ENCODE measurements around the gene PAEP. TPM values are rescaled to one million over a fixed set of nuclear protein-coding genes. Genes with fewer than 3 reads are reported as not detected.
"Not testable (repeated sequence)": the region's sequence is repeated elsewhere in the genome, so short reads cannot be mapped to it uniquely, and the experiment has no call there.

The PAEP gene
- total and polyA plus RNA-seq, 3 donors from 2014 or later, result 2.5 TPM; not detected in 2

- Histone ChIP-seq H3K27me3 (no peaks in the 10 kb centered on the region), H3K9me3 (no peaks in the 10 kb centered on the region), H3K4me3 (no peak overlapping the region), H3K27ac (no peak overlapping the region), H3K4me1 (no peaks in the 10 kb centered on the region), H3K36me3 (ENCODE audit: low read depth, missing control alignments) (no peaks in the 10 kb centered on the region)
- DNase-seq, result no peak
- 91 to 98% methylated on average over 3 of the region's 3 CpGs for WGBS, 2 donors
- TF ChIP-seq POLR2A (IDR thresholded peaks at IDR 0.05) (no peak), CTCF (IDR thresholded peaks at IDR 0.05) (no peak)
- intact Hi-C loops (cut with DNase I; ENCODE audit: low total_unique reads), result no loop called here
Observed at GRCh38 chr9:135533113-135533512, 28.4 kb upstream of the PAEP start.

GRCh38 chr9:135533674-135534073 is 27.9 kb upstream of the PAEP start:
- TF ChIP-seq POLR2A (IDR thresholded peaks at IDR 0.05) (no peak), CTCF (IDR thresholded peaks at IDR 0.05) (no peak)
- Histone ChIP-seq H3K9me3 (no peaks in the 10 kb centered on the region), H3K4me3 (no peak overlapping the region), H3K4me1 (no peaks in the 10 kb centered on the region), H3K27ac (no peak overlapping the region), H3K36me3 (ENCODE audit: low read depth, missing control alignments) (no peaks in the 10 kb centered on the region), H3K27me3 (no peaks in the 10 kb centered on the region)
- intact Hi-C loops (cut with DNase I; ENCODE audit: low total_unique reads), result no loop called here
- no peak for DNase-seq
- 90 to 93% methylated on average over 12 of the region's 12 CpGs for WGBS, 2 donors

- H3K9me3 ChIP-seq; DNase-seq; intact Hi-C loops (cut with DNase I; ENCODE audit: low total_unique reads); H3K4me3 ChIP-seq; H3K27ac ChIP-seq; H3K36me3 ChIP-seq (ENCODE audit: low read depth, missing control alignments); H3K4me1 ChIP-seq; H3K27me3 ChIP-seq: not testable (repeated sequence)
- 47 to 57% methylated on average over 9 to 10 of the region's 10 CpGs for WGBS, 2 donors
Observed at GRCh38 chr9:135534192-135534711, 27.3 kb upstream of the PAEP start.

- DNase-seq; H3K36me3 ChIP-seq (ENCODE audit: low read depth, missing control alignments); H3K4me3 ChIP-seq; H3K27ac ChIP-seq; H3K4me1 ChIP-seq; intact Hi-C loops (cut with DNase I; ENCODE audit: low total_unique reads); H3K9me3 ChIP-seq; H3K27me3 ChIP-seq: not testable (repeated sequence)
- WGBS, 2 donors, result 79 to 83% methylated on average over 4 of the region's 4 CpGs
Observed at GRCh38 chr9:135534826-135535225, 26.7 kb upstream of the PAEP start.

GRCh38 chr9:135535631-135536030 is 25.9 kb upstream of the PAEP start:
- H3K9me3 ChIP-seq; DNase-seq; H3K36me3 ChIP-seq (ENCODE audit: low read depth, missing control alignments); H3K4me1 ChIP-seq; intact Hi-C loops (cut with DNase I; ENCODE audit: low total_unique reads); H3K4me3 ChIP-seq; H3K27me3 ChIP-seq; H3K27ac ChIP-seq: not testable (repeated sequence)
- 91 to 92% methylated on average over 7 to 13 of the region's 13 CpGs for WGBS, 2 donors

- no peaks in the 10 kb centered on the region for H3K4me1 ChIP-seq
- H3K9me3 ChIP-seq, result no peaks in the 10 kb centered on the region
- no peaks in the 10 kb centered on the region for H3K36me3 ChIP-seq (ENCODE audit: low read depth, missing control alignments)
- intact Hi-C loops (cut with DNase I; ENCODE audit: low total_unique reads), result no loop called here
- DNase-seq, result no peak
- 86% methylated on average over 8 of the region's 8 CpGs for WGBS, 2 donors
- H3K27ac ChIP-seq, result no peak overlapping the region
- no peak overlapping the region for H3K4me3 ChIP-seq
- TF ChIP-seq CTCF (IDR thresholded peaks at IDR 0.05), result no peak
- no peak for TF ChIP-seq POLR2A (IDR thresholded peaks at IDR 0.05)
- H3K27me3 ChIP-seq, result no peaks in the 10 kb centered on the region
Observed at GRCh38 chr9:135536216-135536615, 25.3 kb upstream of the PAEP start.

GRCh38 chr9:135543262-135543894 is 18.2 kb upstream of the PAEP start:
- H3K27ac ChIP-seq; intact Hi-C loops (cut with DNase I; ENCODE audit: low total_unique reads); H3K27me3 ChIP-seq: not testable (repeated sequence)

More at GRCh38 chr9:135543262-135543894, 18.2 kb upstream of the PAEP start:
- DNase-seq; H3K36me3 ChIP-seq (ENCODE audit: low read depth, missing control alignments); H3K9me3 ChIP-seq; H3K4me1 ChIP-seq; H3K4me3 ChIP-seq: not testable (repeated sequence)
- WGBS, 2 donors, result 31 to 34% methylated on average over 8 of the region's 8 CpGs
